Measurements from ENCODE around the gene TPCN1. TPM values are rescaled to one million over a fixed set of nuclear protein-coding genes. Genes with fewer than 3 reads are reported as not detected.

The TPCN1 gene
- total and polyA plus RNA-seq, 2 of the 13 experiments (the other 11 are each of a cell fraction or from before 2014, with no cell fraction given), result 8.0 to 26.8 TPM

- TF ChIP-seq PCBP1 (IDR thresholded peaks at IDR 0.05; ENCODE audit: borderline replicate concordance, low read depth, low read length) (no peak), TFDP1 (CRISPR knock-in tag; IDR thresholded peaks at IDR 0.05; ENCODE audit: borderline replicate concordance) (no peak), THAP11 (CRISPR knock-in tag; IDR thresholded peaks at IDR 0.05) (no peak), DPF2 (CRISPR knock-in tag; IDR thresholded peaks at IDR 0.05; ENCODE audit: borderline replicate concordance, low read depth) (no peak), KDM5A (IDR thresholded peaks at IDR 0.05; ENCODE audit: borderline replicate concordance, low read length) (no peak), ZFP41 (CRISPR knock-in tag; IDR thresholded peaks at IDR 0.05; ENCODE audit: borderline replicate concordance) (no peak), TGIF2 (CRISPR knock-in tag; IDR thresholded peaks at IDR 0.05) (no peak), ZNF30 (CRISPR knock-in tag; IDR thresholded peaks at IDR 0.05) (no peak), NR2F1 (CRISPR knock-in tag; IDR thresholded peaks at IDR 0.05) (no peak), ZNF614 (CRISPR knock-in tag; IDR thresholded peaks at IDR 0.05; ENCODE audit: borderline replicate concordance) (no peak), ZNF572 (CRISPR knock-in tag; IDR thresholded peaks at IDR 0.05) (no peak), IKZF5 (CRISPR knock-in tag; IDR thresholded peaks at IDR 0.05) (no peak), KDM5B (CRISPR knock-in tag; IDR thresholded peaks at IDR 0.05; ENCODE audit: borderline replicate concordance) (peak; percentile 34; the same call in 1 of the 2 replicates), EZH2 (conservative IDR thresholded peaks at IDR 0.05; ENCODE audit: low read depth, low read length) (no peak), SP5 (CRISPR knock-in tag; IDR thresholded peaks at IDR 0.05; ENCODE audit: borderline replicate concordance, low read depth) (no peak), FOXA1 (IDR thresholded peaks at IDR 0.05) (no peak), FOXA1 (CRISPR knock-in tag; IDR thresholded peaks at IDR 0.05) (no peak), POLR2G (IDR thresholded peaks at IDR 0.05; ENCODE audit: low read depth, low read length) (0 out of 2 replicates have a peak, but pooled peaks have one; percentile 29), CTCF (CRISPR knock-in tag; IDR thresholded peaks at IDR 0.05) (no peak), NBN (conservative IDR thresholded peaks at IDR 0.05) (no peak), ELF4 (CRISPR knock-in tag; IDR thresholded peaks at IDR 0.05; ENCODE audit: borderline replicate concordance) (no peak), PAXIP1 (CRISPR knock-in tag; conservative IDR thresholded peaks at IDR 0.05) (0 out of 2 replicates have a peak, but pooled peaks have one; percentile 29), SAP130 (CRISPR knock-in tag; IDR thresholded peaks at IDR 0.05; ENCODE audit: low read depth) (peak; percentile 76), ZNF256 (CRISPR knock-in tag; conservative IDR thresholded peaks at IDR 0.05) (no peak)
Observed at GRCh38 chr12:113271853-113272561, 50.7 kb downstream of the TPCN1 start (continued).
